Glomerular visceral epithelial cell (primary cell): Measurements from ENCODE around the gene ADCY9.
A peak's percentile ranks its signal among the peaks of the same experiment; 100 is the strongest.

Experiments
- DNase-seq: peaks from one replicate; pipeline ENCODE4 v3.0.0-alpha.2; 2016; ENCODE audit errors: extremely low spot score

Gene ADCY9

DNA sequence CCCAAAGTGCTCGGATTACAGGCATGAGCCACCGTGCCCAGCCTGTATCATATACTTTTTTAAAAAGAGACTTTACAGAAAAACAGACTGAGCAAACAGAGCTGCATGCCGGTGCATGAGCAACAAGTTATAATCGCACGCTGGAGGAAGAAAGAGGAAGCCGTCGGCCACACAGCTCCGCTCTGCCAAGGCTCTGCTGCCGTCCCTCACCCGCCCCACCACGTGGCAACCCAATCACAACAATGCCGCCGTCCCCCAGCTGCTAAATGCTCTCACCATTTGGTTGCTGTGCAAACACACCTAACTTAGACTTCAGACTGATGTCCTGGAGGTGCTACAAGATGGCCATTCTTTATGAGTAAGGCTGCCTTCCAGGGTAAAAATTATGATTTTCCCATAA, 83.5 kb downstream of the ADCY9 start:
- DNase-seq: no peak

DNA sequence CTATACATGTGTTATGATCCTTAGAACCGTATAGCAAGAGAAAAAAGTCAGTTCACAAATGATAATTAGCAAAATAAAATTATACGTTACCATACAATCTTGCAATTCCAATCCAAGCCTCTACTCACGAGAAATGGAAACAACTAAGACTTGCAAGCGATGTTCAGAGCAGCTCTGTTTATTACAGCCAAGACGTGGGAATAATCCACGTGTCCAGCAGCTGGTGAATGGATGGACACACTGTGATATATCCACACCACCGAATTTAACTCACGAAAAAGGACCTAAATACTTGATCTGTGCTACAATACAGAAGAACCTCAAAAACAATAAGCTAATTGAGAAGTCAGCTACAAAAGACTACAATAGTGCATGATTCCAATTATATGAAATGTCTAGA, 88.1 kb downstream of the ADCY9 start:
- no peak for DNase-seq

DNA sequence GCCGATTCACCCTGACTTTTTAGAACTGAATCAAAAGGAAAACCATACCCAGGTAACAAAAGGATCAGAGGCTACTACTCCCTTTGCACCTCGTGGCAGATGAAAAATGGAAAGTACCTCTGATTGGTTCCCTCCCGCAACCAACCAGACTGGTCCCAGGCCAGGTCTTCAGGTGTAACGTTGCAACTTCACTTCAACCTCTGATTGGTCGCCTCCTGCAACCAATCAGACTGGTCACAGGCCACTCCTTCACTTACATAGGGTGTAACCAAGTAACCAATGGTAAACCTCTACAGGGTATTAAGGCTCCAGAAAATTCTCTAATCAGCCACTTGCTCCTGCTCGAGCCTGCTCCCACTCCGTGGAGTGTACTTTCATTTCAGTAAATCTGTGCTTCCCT, 89.4 kb downstream of the ADCY9 start:
- DNase-seq: no peak

DNA sequence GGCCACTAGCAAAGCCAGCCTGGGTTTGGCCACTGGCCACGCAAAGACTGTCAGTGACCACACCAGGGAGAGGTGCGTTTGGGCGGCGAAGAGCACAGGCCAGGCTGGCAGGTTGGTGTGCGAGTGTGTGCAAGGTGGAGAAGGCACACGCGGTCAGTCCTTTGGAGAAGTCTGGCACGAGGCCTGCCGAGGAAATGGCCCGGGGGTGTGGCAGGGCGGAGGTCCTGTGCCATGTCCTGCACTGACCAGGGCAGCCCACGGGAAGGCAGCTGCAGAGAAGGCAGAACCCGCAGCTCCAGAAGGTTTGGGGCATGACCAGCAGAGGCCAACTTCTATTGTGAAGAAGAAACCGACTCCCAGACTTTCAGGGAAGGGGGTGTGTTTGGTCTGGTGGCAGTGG, 90.8 kb downstream of the ADCY9 start:
- no peak for DNase-seq

DNA sequence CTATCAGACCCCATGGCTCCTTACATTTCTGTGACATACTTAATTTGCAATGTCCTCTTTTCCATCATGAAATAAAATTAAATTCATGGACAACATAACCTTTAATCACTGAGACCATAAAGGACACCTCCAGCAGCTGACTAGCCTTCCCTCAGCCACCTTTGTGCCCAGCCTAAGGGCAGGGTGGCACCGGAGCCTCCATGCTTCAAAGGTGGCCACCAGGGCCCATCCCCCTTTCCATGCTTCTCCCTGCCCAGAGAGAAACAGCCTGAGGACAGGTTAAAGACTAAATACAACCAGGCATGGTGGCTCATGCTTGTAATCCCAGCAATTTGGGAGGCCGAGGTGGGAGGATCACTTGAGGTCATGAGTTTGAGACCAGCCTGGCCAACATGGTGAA, 94.3 kb downstream of the ADCY9 start:
- no peak for DNase-seq

DNA sequence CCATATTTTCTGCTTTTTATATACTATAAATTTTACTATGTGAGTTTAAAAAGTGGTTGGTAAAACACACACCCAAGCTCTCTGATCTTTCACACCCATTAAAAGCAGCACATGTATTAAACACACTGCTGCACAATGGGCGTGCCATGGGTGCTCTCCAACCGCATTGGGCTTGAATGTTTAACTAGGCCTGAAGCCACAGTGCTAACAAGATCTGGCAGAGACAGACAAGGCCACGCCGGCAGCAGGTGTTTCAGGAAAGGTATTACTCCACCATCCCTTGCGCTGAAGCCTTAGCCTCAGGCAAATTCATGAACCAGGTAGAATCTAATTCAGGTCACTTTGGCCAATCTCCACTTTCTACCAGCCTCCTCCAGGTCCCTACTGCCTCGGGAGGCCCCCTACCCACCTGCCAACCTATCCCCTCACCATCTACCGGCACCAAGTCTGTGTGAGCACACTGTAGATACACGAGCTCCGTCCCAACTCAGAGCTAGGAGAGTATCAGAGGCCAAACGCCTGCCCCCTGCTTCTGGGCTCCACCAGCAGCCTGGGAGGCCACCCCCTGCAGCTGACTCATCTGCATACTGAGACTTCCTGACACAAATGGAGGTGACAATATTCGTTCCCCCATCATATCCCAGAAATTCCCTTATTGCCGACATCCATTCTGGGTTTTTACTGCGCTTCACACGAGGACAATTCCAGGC, 95.0 kb downstream of the ADCY9 start:
- peak; percentile 63 for DNase-seq

DNA sequence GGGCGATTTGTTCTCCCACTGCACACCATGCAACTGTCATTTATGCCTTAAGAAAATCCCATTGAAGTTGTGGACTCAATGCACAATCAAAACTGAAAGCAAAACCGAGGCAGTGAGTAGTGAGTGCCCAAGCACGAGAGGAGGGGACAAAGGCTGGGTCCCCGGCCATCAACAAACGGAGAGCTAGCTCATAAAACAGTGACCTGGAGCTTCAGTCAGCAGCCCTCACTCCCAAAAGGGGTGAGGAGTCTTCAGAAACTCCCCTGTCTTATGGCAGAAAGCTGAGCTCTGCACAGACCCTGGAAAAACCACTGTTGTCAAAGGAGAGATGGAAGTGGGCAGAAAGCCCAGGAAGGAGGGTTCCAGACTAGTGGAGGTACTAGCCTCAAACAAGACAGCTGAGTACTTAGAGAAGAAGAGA, 96.9 kb downstream of the ADCY9 start:
- DNase-seq: peak; percentile 47

DNA sequence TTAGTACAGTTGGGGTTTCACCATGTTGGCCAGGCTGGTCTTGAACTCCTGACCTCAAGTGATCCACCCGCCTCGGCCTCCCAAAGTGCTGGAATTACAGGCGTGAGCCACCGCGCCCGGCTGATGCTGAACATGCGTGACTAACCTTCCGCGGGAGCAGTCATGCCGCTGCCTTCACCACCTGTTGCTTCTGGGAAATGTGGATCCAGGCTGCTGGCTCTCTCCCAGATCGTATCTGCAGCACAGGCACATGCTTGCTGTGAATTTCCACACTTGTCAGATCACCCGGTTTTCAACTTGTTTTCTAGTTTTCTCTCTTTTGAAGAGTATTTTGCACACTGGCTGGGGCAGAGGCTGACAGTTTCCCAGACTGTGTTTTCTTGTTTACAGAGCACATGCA, 97.9 kb downstream of the ADCY9 start:
- peak; percentile 82 for DNase-seq

DNA sequence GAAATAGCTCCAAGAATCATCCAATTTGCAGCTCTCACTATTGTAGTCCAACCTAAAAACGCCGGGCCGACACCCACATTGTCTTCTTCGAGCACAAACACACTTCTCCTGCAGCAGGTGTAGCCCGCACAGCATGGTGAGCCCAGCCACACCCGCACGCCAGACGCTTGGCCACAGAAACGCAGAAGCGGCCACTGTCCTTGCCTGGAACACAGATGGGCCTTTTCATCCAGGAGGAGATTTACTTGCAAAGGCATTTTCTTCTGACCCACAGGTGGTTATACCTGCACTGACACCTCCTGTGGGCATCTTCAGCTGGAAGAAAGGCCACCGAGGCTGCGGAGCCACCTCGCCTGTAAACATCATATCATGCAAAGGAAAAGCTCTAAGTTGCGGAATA, 98.4 kb downstream of the ADCY9 start:
- DNase-seq: no peak

DNA sequence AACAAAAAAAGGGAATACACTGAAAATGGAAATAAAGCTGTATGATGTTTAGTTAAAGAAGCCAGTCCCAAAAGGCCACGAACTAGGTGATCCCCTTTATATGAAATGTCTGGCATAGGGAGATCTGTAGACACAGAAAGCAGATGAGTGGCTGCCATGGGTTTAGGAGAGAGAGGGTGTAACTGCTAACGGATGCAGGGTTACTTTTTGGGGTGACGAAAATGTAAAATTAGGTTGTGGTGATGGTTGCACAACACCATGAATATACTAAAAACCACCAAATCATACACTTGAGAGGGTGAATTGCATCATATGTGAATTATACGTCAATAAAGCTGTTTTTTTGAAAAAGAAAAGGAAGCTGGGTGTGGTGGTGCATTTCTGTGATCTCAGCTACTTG, 99.6 kb downstream of the ADCY9 start:
- DNase-seq: peak; percentile 13

DNA sequence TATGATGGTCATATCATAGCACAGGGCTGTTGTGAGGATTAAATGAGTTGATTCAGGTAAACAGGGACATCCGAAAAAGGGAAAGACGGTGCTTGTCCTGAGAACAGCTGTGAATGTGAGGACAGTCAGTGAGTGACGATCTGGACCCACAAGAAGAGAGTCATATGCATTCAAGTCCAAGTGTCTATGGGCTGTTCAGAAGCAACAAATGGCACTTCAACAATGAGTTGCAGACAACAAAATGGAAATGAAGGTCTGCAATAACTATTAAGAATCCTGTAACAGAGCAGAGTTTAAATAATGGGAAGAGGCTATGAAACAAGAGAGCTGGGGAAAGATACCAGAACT, 100.3 kb downstream of the ADCY9 start:
- DNase-seq: no peak

DNA sequence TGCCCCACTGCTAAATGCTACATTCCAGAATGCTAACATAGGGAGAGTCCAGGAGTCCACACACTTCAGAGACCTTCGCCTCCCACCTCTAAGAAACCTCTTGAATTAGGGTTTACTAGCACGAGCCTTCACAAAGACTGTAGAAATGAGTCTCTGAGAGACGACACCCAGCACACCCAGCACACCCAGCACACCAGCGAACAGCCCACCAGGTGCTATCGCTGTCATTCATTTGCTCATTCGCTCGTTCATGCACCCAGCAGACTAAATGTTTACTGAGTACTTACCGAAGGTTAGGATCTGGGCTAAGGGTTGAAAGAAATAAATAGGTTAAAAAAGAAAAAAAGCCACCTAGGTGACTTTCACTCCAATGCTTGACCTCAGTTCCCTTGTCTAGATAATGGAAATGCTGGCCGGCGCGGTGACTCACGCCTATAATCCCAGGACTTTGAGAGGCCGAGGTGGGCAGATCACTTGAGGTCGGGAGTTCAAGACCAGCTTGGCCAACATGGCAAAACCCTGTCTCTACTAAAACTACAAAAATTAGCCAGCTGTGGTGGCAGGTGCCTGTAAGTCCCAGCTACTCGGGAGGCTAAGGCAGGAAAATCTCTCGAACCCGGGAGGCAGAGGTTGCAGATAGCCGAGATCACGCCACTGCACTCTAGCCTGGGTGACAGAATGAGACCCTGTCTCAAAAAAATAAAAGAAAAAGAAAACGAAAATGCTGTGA, 100.8 kb downstream of the ADCY9 start:
- DNase-seq: peak; percentile 80

DNA sequence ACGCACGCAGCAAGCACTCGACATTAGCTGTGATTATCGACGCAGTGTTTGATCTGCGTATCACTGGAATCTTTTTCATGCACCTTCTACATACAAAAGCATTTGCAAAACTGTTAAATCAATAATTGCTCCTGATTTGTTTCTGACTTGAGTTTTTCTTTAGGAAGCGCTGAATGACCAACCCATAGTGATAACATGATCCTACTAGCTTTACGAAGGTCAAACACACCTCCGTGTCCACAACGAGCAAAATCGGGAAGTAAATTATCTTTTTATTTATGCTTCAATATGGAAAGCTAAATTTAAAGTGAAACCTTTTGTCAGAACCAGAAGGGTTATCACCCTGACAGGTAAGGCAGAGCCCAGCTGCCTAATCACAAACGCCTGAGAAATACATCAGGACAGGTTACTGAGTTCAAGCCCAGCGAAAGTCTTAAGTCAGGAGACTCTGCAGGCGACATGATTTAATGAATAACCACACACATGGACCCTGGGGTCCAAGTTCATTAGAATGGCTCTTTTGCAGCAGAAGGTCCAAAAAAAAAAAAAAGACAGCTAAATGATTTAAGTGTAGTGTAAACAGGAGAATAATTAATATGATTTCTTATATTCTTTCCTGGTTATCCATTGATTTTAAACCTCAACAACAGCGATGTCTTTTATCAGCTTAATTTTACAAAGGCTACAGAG, 104.2 kb downstream of the ADCY9 start:
- DNase-seq: no peak

DNA sequence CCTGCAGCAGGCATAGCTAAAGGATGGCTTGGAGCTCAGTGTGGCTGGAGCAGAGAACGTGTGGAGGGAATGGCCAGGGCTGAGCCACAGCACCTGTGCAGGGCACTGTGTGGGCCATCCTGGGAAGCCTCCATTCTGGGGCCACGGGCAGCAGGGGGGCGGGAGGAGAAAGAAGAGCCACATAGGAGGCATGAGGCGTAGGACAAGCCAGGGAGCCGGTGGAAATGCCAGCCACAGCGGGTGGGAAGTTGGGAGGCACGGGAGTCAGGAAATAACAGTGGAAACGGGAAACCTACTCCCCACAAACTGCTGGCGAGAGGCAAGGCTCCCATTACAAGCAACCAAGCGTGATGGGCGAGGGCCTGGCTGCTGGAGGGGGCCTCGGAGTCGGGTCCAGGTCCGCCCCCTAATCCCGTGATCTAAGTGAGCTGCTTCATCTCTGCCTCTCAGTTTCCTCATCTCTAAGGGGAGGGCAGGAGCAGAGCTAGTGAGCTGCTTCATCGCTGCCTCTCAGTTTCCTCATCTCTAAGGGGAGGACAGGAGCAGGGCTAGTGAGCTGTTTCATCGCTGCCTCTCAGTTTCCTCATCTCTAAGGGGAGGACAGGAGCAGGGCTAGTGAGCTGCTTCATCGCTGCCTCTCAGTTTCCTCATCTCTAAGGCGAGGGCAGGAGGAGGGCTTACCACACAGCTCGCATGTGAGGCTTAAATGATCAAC, 104.9 kb downstream of the ADCY9 start:
- peak; percentile 76 for DNase-seq

DNA sequence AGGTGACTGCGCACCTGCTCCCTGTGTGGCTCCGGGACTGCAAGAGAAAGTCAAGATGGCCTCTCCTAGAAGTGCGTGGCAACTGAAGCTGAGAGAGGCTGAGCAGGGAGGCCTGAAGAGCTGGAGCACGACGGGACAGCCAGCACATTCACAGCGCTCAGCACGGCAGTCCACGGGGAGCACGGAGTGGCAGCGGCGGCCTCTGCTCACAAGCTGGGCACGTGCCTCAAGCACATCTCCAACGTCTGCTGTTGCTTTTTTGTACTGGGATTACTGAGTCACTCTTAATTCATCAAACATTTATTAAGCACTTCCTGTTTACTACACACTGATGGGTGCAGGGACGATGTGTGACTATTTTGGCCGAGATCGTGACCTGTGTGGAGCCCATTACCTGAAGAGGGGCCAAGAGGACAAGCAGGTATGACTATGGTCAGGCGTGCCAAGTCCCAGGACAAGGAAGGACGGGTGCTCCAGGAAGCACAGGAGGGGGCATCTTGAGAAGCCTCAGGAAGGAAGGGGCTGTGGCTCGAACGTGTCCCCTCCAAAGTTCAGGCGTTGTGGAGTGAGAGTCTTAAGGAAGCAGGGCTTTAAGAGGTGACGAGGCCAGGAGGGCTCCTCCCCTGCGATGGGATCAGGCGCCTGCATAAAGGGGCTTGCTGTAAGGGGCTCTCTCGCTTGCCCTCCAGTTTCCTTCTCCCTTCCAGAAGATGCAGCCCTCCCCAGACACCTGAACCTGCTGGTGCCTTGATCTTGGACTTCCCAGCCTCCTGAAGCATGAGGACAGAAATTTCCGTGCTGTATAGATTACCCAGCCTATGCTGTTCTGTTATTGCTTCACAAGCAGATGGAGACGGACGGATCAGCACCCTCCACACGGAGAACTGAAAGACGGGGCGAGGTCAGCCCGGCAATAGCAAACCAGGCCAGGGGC, 105.8 kb downstream of the ADCY9 start:
- no peak for DNase-seq

DNA sequence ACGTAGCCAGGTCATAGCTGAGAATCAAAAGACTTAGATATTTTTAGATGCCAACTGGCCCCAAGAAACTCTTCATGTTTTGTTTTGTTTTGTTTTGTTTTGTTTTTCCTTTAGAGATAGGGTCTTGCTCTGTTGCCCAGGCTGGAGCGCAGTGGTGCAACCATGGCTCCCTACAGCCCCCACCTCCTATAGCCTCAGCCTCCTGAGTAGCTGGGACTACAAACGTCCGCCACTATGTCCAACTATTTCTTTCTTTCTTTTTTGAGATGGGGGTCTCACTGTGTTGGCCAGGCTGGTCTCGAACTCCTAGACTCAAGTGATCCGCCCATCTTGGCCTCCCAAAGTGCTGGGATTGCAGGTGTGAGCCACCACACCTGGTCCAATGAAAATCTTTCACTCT, 107.1 kb downstream of the ADCY9 start:
- no peak for DNase-seq

DNA sequence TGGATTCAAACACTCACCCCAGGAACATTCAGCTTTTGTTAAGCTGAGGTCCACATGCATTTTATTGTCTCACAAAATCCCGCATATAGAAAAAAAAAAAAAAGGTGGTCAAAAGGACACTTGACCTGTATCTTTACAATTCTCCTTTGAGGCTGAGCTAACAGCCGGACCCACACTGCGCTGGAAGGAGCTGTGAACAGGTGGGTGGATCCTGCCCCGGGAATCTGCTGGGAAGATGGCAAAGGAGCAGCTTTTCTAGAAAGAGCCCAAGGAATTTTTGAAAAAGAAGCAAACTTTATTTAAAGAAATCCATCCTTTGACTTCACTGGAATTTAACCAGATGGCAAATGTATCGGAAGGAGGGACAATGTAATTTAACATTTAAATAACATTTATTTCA, 108.1 kb downstream of the ADCY9 start:
- no peak for DNase-seq

DNA sequence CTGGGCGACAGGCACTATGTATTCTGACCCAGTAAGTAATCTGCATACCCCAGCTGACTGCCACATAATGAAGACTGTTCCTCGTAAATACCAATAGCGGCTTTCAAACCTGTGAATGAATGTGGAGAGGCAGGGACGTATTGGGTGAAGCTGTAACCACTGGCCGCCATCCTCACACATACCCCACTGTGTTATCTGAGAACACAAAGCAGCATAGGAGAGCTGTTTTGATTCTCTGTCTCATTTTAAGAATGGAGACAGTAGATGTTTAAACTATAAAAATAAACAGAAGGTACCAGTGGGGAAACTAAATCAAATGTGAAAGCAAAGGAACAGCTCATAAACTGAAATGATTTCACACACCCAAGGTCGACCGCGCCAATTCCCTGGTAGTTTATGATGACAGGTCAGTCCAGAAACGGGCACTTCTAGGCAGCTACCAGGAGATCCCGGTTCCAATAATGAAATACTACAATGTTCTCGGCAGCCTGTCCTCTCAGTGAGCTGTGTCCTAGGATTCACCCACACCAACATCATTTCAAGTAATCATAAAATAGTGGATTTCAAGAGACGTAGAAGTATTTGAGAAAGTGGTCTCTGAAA, 109.7 kb downstream of the ADCY9 start:
- no peak for DNase-seq

DNA sequence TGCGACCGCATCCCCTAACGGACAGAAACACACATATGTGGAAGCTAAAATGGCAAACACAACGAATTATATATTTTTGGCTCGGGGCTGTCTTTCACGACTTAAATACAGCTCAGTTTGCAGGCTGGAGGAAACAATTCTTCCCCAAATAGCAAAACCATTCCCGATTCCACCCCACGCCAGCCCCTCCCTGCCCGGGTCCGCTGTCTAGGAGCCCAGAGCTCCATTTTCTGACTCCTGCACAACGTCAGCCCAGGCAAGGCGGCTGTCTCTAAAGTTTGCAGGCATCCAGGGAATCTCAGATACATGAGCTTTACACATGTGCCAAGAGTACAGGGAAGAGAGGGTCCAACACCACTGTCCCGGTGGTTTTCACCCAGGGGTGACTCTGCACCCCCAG, 110.5 kb downstream of the ADCY9 start:
- DNase-seq: no peak

DNA sequence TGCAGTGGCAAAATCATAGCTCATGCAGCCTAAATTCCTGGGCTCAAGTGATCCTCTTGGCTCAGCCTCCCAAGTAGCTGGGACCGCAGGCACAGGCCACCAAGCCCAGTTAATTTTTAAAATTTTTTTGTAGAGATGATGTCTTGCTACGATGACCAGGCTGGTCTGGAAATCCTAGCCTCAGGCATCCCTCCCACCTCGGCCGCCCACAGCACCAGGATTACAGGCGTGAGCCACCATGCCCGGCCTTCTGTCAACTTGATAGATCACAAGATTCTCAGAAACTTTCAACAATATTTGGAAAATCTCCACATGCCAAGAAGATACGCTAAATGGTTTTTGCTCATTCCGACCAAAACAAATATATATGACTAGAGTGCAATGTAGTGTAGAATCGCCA, 111.0 kb downstream of the ADCY9 start:
- no peak for DNase-seq

DNA sequence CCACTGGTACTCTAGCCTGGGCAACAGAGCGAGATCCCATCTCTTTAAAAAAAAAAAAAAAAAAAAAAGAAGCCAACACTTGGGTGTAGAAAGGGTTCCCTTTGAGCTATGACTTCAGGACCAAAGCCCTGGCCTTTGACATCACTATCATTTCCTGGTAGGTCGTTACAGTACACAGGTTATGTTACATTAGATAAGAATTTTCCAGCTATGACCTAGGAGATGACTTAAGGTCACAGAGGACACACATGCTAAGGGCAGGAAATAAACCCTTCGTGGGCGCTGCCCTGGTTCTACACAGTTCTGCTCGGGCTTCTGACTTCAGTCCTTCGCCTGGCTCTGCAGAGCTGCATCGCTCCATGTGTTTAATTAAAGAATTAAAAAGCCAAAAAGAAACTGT, 112.0 kb downstream of the ADCY9 start:
- DNase-seq: no peak
